HG03066 (cell line): Measurements from ENCODE around the gene EPHA4.

Source experiments
- ATAC-seq: cut with Tn5 transposase; IDR thresholded peaks from one replicate; pipeline ENCODE4 v1.9.1; 2021; ENCODE audit warnings: low read depth; ENCODE audit not compliant: unreplicated experiment

The EPHA4 gene

GRCh38 chr2:221572821-221573429, 821 bp upstream of the EPHA4 start:
- peak; percentile 28 for ATAC-seq

- ATAC-seq, result peak; percentile 1
These were observed 419 bp downstream of the EPHA4 start for GRCh38 chr2:221571551-221572218.

GRCh38 chr2:221571025-221571550, 1.0 kb downstream of the EPHA4 start:
- no peak for ATAC-seq

DNA sequence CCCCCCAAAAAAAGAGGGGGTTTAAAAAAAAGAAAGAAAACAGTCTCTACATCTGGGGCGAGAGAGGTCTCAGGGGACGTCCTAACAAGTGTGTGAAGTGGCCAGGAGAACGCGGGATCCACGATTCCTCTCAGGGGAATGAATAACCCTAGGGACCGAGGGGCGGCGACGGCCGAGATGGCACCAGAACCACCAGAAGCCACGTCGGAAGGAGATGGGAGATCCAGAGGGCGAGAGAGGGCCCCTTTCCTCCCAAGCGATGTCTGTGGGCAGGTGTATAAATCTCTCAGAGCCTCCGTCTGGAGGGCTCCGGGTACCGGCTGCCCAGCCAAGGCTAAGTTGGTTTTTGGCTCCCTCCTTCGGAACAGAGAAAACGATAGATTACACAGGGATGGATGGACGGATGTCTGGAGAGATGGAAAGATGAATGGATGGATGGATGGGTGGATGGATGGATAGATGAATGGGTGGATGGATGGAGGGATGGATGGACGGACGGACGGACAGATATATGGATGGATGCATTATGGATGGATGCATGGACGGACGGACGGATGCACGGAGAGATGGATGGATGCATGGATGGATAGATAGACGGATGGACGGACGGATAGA, 1.7 kb downstream of the EPHA4 start:
- no peak for ATAC-seq

GRCh38 chr2:221569871-221570270, 2.2 kb downstream of the EPHA4 start:
- no peak for ATAC-seq

- no peak for ATAC-seq
These were observed 2.7 kb downstream of the EPHA4 start for GRCh38 chr2:221569425-221569845.

- ATAC-seq, result no peak
These were observed 3.8 kb downstream of the EPHA4 start for GRCh38 chr2:221568299-221568698.

- ATAC-seq, result no peak
These were observed 4.3 kb downstream of the EPHA4 start for GRCh38 chr2:221567809-221568208.

DNA sequence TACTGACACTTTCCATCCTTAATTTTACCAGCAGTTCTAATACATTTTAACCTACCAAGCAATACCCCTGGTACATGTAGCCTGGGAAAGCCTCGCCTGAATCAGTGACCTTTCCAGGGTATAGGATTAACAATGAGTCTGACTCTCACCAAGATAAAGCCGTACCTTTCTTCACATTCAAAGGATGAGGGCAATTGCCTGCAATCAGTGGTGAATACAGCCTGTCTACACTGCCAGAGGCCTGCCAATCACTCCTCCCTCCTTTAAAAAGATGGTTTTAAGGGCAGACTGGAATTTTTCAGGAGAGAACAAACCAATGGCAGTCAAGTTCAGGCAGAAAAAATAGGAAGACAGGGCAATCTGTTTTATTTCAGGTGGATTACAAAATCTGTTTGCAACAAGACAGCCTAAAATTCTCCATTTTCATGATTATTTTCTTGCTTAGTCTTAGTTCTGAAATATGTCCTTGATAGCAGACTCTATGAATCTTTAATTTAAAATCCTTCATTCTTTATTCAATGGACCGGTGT, 4.8 kb downstream of the EPHA4 start:
- ATAC-seq, result no peak

GRCh38 chr2:221563270-221563985, 8.7 kb downstream of the EPHA4 start:
- ATAC-seq, result no peak

DNA sequence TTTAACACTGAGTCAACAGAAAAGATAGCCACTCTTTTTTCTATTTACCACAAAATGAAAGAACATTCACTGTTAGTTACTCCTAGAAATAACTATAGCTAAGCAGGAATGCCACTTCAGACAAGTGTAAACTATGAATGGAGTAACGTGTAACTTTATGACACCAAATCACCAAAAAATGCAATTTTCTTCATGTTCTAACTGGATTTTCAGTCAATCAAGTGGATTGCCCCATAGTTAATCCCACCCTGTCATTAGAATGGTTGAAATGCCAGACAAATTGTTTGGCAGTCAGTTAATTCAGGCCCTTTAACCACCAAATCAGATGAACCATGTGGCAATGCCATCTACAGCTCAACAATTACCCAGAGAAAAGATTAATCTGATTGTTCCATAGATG, 9.9 kb downstream of the EPHA4 start:
- ATAC-seq, result no peak

- no peak for ATAC-seq
These were observed 10.3 kb downstream of the EPHA4 start for GRCh38 chr2:221561770-221562169.

DNA sequence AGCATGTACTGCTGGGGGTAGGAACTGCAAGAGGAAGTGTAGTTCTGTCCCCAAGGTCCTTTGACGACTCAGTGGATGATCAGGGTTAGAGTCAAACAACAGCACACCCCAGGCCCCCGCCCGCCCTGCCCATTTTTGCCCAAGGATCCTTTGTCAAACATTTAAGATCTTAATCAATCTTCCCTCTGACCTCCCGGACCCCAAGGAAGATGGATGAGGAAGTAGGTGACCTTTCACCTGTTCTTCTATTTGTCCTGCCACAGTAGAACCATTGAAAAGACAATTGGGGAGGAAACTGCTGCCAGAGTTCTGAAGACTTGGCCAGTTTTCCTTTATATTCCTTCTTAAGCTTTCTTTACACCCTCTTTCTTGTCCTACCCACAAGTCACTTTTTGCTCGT, 12.1 kb downstream of the EPHA4 start:
- no peak for ATAC-seq

GRCh38 chr2:221558107-221558506, 14.0 kb downstream of the EPHA4 start:
- no peak for ATAC-seq

- ATAC-seq, result peak; percentile 24
These were observed 16.6 kb downstream of the EPHA4 start for GRCh38 chr2:221555494-221555846.

DNA sequence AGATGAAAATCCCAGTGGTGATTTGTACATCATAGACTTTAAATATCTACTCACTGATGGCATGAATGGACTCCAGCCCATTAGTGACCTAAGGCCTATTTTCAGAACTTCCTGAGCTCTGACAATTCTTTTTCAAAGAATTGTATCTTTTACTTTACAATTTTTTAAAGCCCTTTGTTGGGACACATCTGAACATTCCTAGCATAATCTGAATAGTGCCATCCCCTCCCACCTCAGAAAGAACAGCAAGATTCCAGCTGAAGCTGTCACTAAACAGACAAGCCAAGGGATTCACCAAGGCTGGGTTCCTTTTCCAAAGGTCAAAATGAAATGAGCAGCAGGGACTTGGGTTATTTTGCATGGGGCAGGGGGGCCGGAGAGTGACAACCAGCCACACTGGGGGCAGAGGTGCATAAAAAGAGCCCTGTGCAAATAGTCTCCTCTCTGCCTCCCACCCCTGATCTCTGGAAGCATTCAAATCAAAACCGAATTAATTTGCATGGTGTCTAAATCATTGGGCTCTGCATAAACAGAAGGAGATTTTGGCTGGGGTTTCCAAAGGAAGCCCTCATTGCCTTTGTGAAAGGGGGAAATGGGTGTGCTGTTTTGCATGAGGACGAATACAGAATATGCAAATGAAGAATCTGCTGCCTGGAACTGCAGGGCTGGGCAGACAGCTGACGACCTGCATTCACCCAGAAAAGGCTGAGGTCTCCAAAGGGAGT, 17.2 kb downstream of the EPHA4 start:
- ATAC-seq, result peak; percentile 94

DNA sequence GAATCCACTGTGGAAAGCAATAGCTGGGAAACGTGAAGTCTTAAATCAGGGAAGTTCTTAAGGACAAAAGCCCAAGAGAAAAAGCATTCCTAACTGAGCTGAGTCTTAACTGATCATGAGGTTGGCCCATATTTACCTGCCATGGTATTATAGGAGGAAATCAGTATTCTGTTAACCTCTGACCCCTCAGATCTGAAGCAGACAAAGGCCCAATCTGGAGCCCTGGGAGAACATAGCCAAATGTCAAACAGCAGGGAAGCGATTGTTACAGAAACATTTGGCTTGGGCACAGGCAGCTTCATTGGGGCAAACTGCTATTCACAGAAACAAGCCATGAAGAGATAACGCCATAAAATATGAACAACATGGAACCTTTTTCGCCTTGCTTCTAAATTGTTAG, 18.8 kb downstream of the EPHA4 start:
- ATAC-seq, result no peak

- no peak for ATAC-seq
These were observed 19.8 kb downstream of the EPHA4 start for GRCh38 chr2:221552291-221552690.

- ATAC-seq, result no peak
These were observed 20.2 kb downstream of the EPHA4 start for GRCh38 chr2:221551864-221552263.

DNA sequence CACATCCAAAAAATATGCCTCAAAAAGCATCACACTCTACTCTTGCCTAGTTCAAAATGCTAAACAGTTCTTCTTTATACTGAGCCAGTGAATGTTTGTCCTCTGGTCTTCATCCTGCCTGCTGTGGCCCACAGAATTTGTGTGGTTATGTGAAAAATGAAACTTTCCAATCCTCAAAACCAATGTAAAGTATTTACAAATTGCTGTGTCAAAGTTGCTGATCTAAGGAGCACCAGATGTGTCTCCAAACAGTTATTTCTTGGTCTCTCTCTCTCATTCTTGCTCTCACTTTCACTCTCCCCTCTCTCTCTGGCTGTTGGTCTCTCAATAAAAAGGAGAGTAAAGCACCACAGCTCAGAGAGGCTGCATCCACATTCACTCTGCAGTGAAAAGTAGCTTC, 23.0 kb downstream of the EPHA4 start:
- peak; percentile 76 for ATAC-seq
